IPS-11a (cell line): ENCODE data around the gene B3GALT6.

Source experiments
- H3K4me3 ChIP-seq: one replicate; pipeline ENCODE4 v1.5.1; 2013; ENCODE audit warnings: low read depth, low read length, control low read depth

Gene B3GALT6

DNA sequence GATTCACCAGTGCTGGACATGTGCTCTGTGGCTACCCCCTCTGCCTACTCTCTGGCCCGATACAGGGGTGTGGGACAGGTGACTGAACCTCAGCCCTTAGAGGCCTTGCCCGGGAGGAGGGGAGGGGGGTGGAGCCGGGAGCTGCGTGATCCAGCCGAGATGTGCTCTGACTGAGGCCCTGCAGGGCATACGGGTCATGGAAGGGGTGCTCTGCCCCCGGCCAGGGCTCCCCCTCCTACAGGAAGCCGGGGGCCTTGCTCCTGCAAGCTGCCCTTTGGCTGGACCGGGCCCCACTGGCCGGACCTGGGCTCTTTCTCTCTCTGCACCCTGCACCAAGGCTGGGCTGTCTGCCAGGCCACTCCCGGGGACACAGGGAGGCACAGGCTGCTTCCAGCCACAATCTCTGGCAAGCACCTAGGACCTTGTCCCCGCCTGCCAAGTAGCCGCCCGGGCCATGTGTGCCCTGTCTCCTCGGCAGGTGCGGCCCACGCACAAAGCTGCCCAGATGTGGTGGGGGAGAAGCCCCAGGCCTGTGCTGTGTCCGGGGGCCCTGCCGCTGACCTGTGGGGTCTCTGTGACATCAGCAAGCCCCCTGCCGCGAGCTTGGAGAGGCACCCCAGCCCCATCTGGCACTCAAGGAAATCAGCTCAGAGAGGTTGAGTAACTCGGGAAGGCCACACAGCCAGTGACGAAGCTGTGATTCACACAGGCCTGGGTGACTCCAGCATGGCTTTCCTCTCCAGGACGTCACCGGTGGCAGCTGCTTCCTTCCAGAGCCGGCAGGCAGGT, 49.7 kb downstream of the B3GALT6 start:
- no peak overlapping the region for H3K4me3 ChIP-seq

DNA sequence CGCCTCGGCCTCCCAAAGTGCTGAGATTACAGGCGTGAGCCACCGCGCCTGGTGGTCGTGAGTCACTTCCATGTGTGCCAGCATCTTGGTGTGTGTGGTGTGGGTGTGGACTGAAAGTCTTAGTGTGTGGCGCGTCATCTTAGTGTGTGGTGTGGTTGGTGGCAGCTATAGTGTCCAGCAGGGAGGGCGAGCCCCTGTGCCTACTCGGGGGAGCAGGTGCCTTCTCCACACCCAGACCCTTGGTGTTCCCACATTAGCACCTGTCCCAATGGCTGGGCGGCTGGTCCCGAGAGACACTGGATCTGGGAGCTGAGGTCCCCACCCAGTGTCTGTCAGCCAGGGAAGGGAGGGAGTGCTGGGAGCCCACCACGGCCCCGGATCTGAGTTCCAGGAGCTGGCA, 51.0 kb downstream of the B3GALT6 start:
- no peak overlapping the region for H3K4me3 ChIP-seq

DNA sequence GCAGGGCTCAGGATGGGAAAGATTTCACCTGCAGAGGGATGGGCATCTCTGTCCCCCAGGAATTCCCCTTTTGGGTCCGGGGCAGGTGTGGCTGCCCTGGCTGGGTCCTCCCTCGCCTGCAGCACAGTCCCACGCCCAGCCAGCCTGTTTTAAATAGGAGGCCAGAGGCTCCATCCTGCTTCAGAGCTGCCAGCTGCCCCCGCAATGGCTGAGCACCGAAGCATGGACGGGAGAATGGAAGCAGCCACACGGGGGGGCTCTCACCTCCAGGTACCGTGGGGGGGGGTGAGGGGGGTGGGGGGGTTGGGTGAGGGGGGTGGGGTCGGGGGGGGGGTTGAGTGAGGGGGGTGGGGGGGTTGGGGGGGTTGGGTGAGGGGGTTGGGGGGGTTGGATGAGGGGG, 51.8 kb downstream of the B3GALT6 start:
- H3K4me3 ChIP-seq: no peak overlapping the region
